SK-N-SH (cell line): ENCODE data around the gene MTERF4. TPM values are rescaled to one million over a fixed set of nuclear protein-coding genes. Genes with fewer than 3 reads are reported as not detected.

Source experiments
- CTCF ChIA-PET: fragments of 300-600, 350-600 bp; formaldehyde crosslinking; extraction: SDS; loops from one replicate; lab custom pipeline; 2021; lab: Yijun Ruan, JAX
- POLR2A ChIA-PET: fragments of 350-600 bp; sonication (Branson Sonifier 250); formaldehyde crosslinking; extraction: SDS; loops from one replicate; lab custom pipeline; 2020; ENCODE audit warnings: antibody characterized with exemption, inconsistent platforms; lab: Yijun Ruan, JAX
- DNase-seq: peaks from one replicate; pipeline ENCODE4 v3.0.0; 2012
- H2AFZ ChIP-seq: fragments of 200-600 bp; sonication (generic); 2 replicates; pipeline ENCODE4 v1.8.1; 2016; ENCODE audit warnings: antibody characterized with exemption, mild to moderate bottlenecking, low read depth
- H3F3A ChIP-seq: fragments of 200-600 bp; sonication (generic); replicated peaks from 2 replicates; pipeline ENCODE3; 2016; ENCODE audit warnings: antibody characterized with exemption, mild to moderate bottlenecking; ENCODE audit not compliant: insufficient read depth
- H3K27ac ChIP-seq, 2 experiments: fragments of 200-500 bp in 1 of 2; fragments of 200-600 bp in 1 of 2; sonication (Bioruptor generic) in 1 of 2; sonication (generic), shearing (Covaris generic) in 1 of 2; 2 replicates each; pipeline versions ENCODE4 v1.5.1 to v1.6.1; 2014 to 2016; ENCODE audit warnings: low read depth in 2 of 2, inconsistent platforms in 1 of 2, low read length in 1 of 2, mild to moderate bottlenecking in 1 of 2, mixed read lengths in 1 of 2
- H3K27me3 ChIP-seq: fragments of 200-600 bp; sonication (generic), shearing (Covaris generic); 2 replicates; pipeline ENCODE4 v1.6.1; 2016; ENCODE audit warnings: mixed run types; ENCODE audit not compliant: insufficient read depth
- H3K36me3 ChIP-seq, 2 experiments: fragments of 200-500 bp in 1 of 2; fragments of 200-600 bp in 1 of 2; sonication (Bioruptor generic) in 1 of 2; sonication (generic) in 1 of 2; replicated peaks in 1 of 2; 2 replicates each; pipeline versions ENCODE3 to v1.5.1; 2014 to 2016; ENCODE audit warnings: low read length in 1 of 2, mild to moderate bottlenecking in 1 of 2; ENCODE audit not compliant: insufficient read depth in 2 of 2, control insufficient read depth in 1 of 2
- H3K4me1 ChIP-seq, 2 experiments: fragments of 200-500 bp in 1 of 2; fragments of 200-600 bp in 1 of 2; sonication (Bioruptor generic) in 1 of 2; sonication (generic), shearing (Covaris generic) in 1 of 2; 2 replicates each; pipeline versions ENCODE4 v1.5.1 to v1.6.1; 2014 to 2016; ENCODE audit warnings: low read depth in 1 of 2, low read length in 1 of 2, mixed run types in 1 of 2; ENCODE audit not compliant: insufficient read depth in 2 of 2, control insufficient read depth in 1 of 2
- H3K4me2 ChIP-seq: fragments of 200-600 bp; sonication (generic), shearing (Covaris generic); 2 replicates; pipeline ENCODE4 v1.6.1; 2017; ENCODE audit warnings: mixed run types
- H3K4me3 ChIP-seq, 2 experiments: fragments of 200-500 bp in 1 of 2; fragments of 200-600 bp in 1 of 2; sonication (Bioruptor generic) in 1 of 2; sonication (generic), shearing (Covaris generic) in 1 of 2; 2 replicates each; pipeline versions ENCODE4 v1.5.1 to v1.8.1; 2014 to 2016; ENCODE audit warnings: low read depth in 2 of 2, inconsistent platforms in 1 of 2, low read length in 1 of 2, mild to moderate bottlenecking in 1 of 2, mixed read lengths in 1 of 2, moderate library complexity in 1 of 2
- H3K79me2 ChIP-seq: fragments of 200-600 bp; sonication (generic); 2 replicates; pipeline ENCODE4 v1.8.1; 2017; ENCODE audit warnings: mild to moderate bottlenecking; ENCODE audit not compliant: insufficient read depth
- H3K9ac ChIP-seq: fragments of 200-600 bp; sonication (generic); 2 replicates; pipeline ENCODE4 v1.6.1; 2017; ENCODE audit warnings: mixed run types
- H3K9me2 ChIP-seq: fragments of 200-600 bp; sonication (generic); 2 replicates; pipeline ENCODE4 v1.6.1; 2017; ENCODE audit warnings: mixed run types
- H3K9me3 ChIP-seq: fragments of 200-600 bp; sonication (generic); 2 replicates; pipeline ENCODE4 v1.6.1; 2017; ENCODE audit warnings: mixed run types, mild to moderate bottlenecking, moderate library complexity
- H4K20me1 ChIP-seq: fragments of 200-600 bp; sonication (generic); 2 replicates; pipeline ENCODE4 v1.6.1; 2017; ENCODE audit warnings: mild to moderate bottlenecking, mixed run types; ENCODE audit not compliant: insufficient read depth
- CHD2 ChIP-seq: fragments of 150-350 bp; IDR thresholded peaks from 2 replicates; pipeline ENCODE4 v1.6.1; 2018; ENCODE audit warnings: low read length; ENCODE audit not compliant: partially characterized antibody
- ELF1 ChIP-seq: IDR thresholded peaks from 2 replicates; pipeline ENCODE4 v1.4.0; 2012
- EZH2phosphoT487 ChIP-seq: fragments of 200-600 bp; sonication (generic); IDR thresholded peaks from 2 replicates; pipeline ENCODE4 v1.6.1; 2017; ENCODE audit warnings: low read depth, mixed run types, mild to moderate bottlenecking, antibody characterized with exemption, moderate library complexity, borderline replicate concordance
- GATA2 ChIP-seq: sonication (generic); formaldehyde crosslinking; IDR thresholded peaks from 2 replicates; pipeline ENCODE4 v1.5.0; 2020; ENCODE audit warnings: mild to moderate bottlenecking, missing genetic modification reagents
- IRF3 ChIP-seq: fragments of 150-350 bp; IDR thresholded peaks from 2 replicates; pipeline ENCODE4 v1.6.1; 2016; ENCODE audit warnings: mild to moderate bottlenecking, low read depth, low read length
- MAX ChIP-seq: IDR thresholded peaks from 2 replicates; pipeline ENCODE4 v1.4.0; 2012; ENCODE audit warnings: low read depth
- MXI1 ChIP-seq: IDR thresholded peaks from 2 replicates; pipeline ENCODE4 v1.6.1; 2012; ENCODE audit warnings: mild to moderate bottlenecking, low read depth, low read length, improper control_type of control experiment
- RCOR1 ChIP-seq: fragments of 150-350 bp; IDR thresholded peaks from 2 replicates; pipeline ENCODE4 v1.6.1; 2017; ENCODE audit warnings: antibody characterized with exemption, low read length
- REST ChIP-seq: IDR thresholded peaks from 2 replicates; pipeline ENCODE4 v1.6.1; 2012; ENCODE audit warnings: mild to moderate bottlenecking, low read depth, low read length, moderate library complexity
- RFX5 ChIP-seq: IDR thresholded peaks from 2 replicates; pipeline ENCODE4 v1.6.1; 2012; ENCODE audit warnings: mild to moderate bottlenecking, improper control_type of control experiment, low read length
- USF2 ChIP-seq: fragments of 150-350 bp; IDR thresholded peaks from 2 replicates; pipeline ENCODE4 v1.6.1; 2017; ENCODE audit warnings: antibody characterized with exemption, low read length, low read depth, borderline replicate concordance
- WGBS: methylation state at CpG from one replicate; pipeline ENCODE4 v1.1.6; 2017; ENCODE audit warnings: low lambda C conversion rate; 5-methylcytosine and 5-hydroxymethylcytosine counted together
- polyA plus RNA-seq, 3 experiments: library from polyadenylated mRNA; depleted of rRNA; stranded (reverse); fragments of >200 nt; gene quantifications; 2 replicates each; pipeline ENCODE4 v1.2.3, GENCODE V29; 2012

Gene MTERF4
- polyA plus RNA-seq, 1 of the 3 experiments (the other 2 are of a cell fraction), result 31.0 TPM

- no peak for TF ChIP-seq GATA2 (CRISPR knock-in tag)
- no peak for TF ChIP-seq IRF3
- no peak for TF ChIP-seq MXI1
Measured at GRCh38 chr2:241141214-241141770, 39.2 kb upstream of the MTERF4 start (continued).

GRCh38 chr2:241140445-241140840 is 38.4 kb upstream of the MTERF4 start:
- CTCF ChIA-PET, result interaction anchor here (0.9 kb wide), 1 partner anchor 226 kb away, joined by 3 read pairs; no protein-coding TSS in a partner anchor

More at GRCh38 chr2:241140445-241140840, 38.4 kb upstream of the MTERF4 start:
- H3K36me3 ChIP-seq, result no peaks in the 10 kb centered on the region
- no peaks in the 10 kb centered on the region for H3K4me1 ChIP-seq
- no peak overlapping the region for H3K27ac ChIP-seq
- WGBS, result 89% methylated on average over 10 of the region's 10 CpGs
- DNase-seq, result no peak
- POLR2A ChIA-PET, result no interaction called here
- H2AFZ ChIP-seq, result no peak overlapping the region
- no peaks in the 10 kb centered on the region for H3F3A ChIP-seq
- H3K4me2 ChIP-seq, result no peak overlapping the region
- H3K4me3 ChIP-seq, result no peak overlapping the region
- H3K9me3 ChIP-seq, result no peaks in the 10 kb centered on the region
- H4K20me1 ChIP-seq, result no peaks in the 10 kb centered on the region
- no peaks in the 10 kb centered on the region for H3K27me3 ChIP-seq
- H3K9ac ChIP-seq, result no peak overlapping the region
- no peaks in the 10 kb centered on the region for H3K79me2 ChIP-seq
- H3K9me2 ChIP-seq, result no peaks in the 10 kb centered on the region
- TF ChIP-seq MAX (no peak), REST (no peak), CHD2 (no peak), RCOR1 (no peak), ELF1 (no peak), EZH2phosphoT487 (no peak), USF2 (no peak), RFX5 (no peak)
